GF-D8 (cell line): ENCODE data around the gene ZNF135.

ENCODE experiments used
- DNase-seq: peaks from one replicate; lab custom pipeline; 2025; lab: John Stamatoyannopoulos, UW

Gene ZNF135

GRCh38 chr19:58046856-58047255, 12.2 kb upstream of the ZNF135 start:
- DNase-seq: no peak

DNA sequence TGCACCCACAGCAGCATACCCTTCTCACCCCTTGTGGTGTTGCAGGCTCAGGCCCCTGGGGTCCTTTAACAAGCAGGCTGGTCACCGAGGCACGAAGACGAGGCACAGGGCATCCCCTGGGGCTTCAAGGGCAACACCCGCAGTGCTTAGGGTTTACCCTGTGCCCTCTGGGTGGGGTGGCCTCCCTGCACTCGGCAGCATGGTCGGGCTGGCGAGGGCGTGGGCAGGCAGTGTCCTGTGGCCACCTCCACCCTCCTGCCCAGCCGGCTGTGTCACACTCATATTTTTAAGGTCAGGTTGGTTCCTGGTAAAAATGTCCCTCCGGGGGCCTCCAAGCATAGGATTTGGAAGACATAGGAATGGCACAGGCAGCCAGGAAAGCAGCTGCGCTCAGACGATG, 11.4 kb upstream of the ZNF135 start:
- DNase-seq: no peak

DNA sequence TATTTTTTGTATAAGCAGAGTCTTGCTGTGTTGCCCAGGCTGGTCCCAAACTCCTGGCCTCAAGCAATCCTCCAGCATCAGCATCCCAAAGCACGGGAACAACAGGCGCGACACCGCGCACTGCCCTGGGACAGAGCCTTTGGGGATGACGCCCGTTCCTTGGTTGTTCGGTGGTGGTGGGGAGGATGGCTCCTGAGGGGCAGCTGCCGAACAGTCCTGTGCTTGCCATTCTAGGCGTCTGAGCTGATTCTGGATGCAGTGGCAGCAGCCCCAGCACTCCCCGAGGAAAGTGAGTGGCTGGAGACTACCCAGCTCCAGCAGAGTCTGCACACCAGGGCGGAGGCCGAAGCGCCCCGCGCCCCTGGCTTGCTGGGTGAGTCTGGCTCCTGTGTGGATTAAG, 6.8 kb upstream of the ZNF135 start:
- DNase-seq: no peak

GRCh38 chr19:58053480-58054156, 5.5 kb upstream of the ZNF135 start:
- DNase-seq: no peak

GRCh38 chr19:58054901-58055874, 3.9 kb upstream of the ZNF135 start:
- DNase-seq: no peak

- no peak for DNase-seq
Observed at GRCh38 chr19:58056261-58056660, 2.8 kb upstream of the ZNF135 start.

DNA sequence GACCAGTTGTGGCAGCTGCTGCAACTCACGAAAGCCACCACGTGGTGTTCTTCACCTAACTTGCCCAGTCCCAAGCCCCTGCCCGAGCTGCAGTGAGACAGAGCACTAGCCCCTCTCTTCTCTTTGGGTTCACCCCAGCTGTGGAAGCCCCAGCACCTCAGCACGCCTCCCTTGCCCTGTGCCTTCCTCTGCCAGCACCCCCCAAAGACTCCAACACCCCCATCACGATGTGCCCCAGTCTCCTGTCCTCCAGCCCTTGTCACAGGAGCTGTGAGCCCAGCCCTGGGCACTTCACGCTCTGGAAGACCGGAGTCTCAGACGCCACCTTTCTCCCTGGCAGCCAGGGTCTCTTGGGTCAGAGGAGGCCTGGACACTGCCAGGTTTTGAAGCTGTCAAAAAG, 2.2 kb upstream of the ZNF135 start:
- DNase-seq: no peak

DNA sequence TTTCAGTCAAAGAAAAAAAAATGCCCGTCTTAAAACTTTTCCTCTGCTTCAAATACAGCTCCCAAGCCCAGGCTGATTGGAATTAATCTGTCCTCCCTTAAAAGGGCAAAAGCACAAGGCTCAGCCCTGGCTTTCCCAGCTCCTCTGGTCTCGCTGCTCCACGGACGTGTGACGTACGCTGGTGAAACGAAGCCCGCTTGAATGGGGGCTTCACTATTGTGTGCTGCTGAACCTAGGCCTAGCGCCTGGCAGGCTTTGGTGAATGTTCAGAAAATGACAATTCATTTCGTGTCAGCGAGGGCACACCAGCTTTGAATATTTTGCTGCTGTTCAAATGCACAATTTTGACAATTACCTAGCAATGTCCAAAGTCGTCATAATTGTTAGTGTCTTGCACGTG, 615 bp upstream of the ZNF135 start:
- DNase-seq: no peak

GRCh38 chr19:58059671-58060078, 593 bp downstream of the ZNF135 start:
- DNase-seq: no peak

DNA sequence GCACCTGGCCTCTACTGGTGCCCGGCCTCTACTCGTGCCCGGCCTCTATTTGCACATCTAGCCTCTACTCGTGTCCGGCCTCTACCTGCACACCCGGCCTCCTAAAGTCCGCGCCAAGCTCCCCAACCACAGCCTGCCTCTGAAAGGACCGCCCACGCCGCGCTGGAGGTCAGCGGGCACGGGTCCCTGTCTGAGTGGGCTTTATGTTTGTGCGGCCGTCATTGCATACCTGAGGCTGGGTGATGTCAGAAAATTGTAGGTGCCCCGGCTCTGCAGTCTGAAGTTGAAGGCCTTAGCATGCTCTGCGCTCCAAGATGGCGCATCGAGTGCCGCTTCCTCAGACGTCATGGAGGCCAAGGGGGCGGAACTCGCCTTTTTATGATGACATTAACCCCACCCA, 1.1 kb downstream of the ZNF135 start:
- DNase-seq: no peak

GRCh38 chr19:58063712-58064111, 4.6 kb downstream of the ZNF135 start:
- no peak for DNase-seq

DNA sequence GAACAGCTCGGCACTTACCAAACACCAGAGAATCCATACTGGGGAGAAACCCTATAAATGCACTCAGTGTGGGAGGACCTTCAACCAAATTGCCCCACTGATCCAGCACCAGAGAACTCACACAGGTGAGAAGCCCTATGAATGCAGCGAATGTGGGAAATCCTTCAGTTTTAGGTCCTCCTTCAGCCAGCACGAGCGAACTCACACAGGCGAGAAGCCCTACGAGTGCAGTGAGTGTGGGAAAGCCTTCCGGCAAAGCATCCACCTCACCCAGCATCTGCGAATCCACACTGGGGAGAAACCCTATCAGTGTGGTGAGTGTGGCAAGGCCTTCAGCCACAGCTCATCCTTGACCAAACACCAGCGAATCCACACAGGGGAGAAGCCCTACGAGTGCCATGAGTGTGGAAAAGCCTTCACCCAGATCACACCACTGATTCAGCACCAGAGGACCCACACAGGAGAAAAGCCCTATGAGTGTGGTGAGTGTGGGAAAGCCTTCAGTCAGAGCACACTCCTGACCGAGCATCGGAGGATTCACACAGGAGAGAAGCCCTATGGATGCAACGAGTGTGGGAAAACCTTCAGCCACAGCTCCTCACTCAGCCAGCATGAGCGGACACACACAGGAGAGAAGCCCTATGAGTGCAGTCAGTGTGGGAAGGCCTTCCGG, 8.3 kb downstream of the ZNF135 start:
- DNase-seq: no peak

- no peak for DNase-seq
Observed at GRCh38 chr19:58079792-58080191, 20.7 kb downstream of the ZNF135 start.

DNA sequence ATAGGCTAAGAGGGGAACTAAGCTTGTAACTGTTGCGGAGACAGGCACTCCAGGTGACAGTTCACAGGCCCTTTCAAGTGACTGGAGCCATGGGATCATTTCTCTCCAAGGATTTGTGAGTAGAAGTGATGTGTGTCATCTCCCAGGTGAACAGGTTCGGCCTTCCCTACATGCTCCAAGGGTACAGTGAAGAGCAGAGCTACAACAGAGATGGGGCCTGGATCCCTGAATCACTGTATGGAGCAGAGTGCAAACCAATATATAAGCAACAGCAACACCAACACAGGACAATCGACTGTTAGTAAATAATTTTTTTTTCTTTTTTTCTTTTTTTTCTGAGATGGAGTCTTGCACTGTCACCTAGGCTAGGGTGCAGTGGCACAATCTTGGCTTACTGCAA, 23.9 kb downstream of the ZNF135 start:
- no peak for DNase-seq

DNA sequence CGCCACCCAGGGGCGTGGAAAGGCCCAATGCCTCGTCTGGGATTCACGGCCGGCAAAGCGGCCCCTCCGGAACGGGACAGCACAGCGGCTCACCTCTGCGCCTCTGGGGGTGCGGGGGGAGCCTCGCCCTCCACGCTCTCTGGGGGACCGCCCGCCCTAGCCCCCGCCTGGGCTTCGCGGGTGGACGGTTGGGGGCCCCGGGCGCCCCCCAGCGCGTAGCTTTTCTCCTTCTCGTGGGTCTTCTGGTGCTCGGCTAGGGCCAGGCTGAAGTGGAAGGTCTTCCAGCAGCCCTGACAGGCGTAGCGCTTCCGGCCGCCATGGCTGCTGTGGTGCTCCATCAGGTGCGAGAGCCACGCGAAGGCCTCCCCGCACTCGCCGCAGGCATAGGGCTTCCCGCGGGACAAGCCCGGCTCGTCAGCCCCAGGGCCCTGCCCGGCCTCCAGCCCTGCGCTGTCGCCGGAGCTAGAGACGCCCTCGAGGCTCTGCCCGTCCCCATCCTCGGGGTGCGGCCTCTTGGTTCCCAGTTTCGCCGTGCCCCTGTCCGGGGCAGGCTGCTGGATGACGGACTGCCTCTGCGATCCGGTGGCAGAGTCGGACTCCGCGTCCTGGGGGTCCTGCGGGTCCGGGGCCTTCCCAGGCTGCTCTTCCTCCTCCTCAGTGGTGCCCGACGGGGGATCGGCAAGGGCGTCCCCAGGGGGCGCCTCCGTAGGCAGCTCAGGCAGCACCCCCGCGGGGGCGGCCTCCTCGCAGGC, 25.7 kb downstream of the ZNF135 start:
- no peak for DNase-seq

DNA sequence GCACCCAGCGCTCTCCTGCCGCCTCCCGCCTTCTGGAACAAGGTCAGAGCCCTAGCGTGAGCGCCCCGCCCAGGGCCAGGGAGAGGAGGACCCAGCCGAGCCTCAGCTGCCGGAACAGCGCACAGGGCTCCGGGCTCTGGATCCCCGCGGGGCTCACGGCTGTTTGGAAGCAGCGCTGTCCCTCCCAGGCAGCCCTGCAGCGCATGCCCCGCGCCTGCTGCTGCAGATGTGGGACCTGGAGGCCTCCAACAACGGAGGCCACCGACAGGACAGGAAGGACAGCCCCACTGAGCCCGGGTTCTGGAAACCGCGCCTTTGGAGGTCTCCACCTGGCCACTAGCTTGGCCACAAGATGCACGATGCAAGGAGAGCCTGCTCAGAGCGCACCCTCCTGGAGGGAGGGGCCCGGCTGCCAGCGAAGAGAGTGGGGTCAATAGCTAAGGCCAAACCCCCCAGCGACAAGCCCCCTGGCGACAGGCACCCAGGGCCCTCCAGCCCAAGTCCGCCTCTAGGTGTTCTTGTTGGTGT, 26.3 kb downstream of the ZNF135 start:
- no peak for DNase-seq

GRCh38 chr19:58086825-58087710, 28.0 kb downstream of the ZNF135 start:
- DNase-seq: no peak

- no peak for DNase-seq
Observed at GRCh38 chr19:58088521-58089052, 29.5 kb downstream of the ZNF135 start.

DNA sequence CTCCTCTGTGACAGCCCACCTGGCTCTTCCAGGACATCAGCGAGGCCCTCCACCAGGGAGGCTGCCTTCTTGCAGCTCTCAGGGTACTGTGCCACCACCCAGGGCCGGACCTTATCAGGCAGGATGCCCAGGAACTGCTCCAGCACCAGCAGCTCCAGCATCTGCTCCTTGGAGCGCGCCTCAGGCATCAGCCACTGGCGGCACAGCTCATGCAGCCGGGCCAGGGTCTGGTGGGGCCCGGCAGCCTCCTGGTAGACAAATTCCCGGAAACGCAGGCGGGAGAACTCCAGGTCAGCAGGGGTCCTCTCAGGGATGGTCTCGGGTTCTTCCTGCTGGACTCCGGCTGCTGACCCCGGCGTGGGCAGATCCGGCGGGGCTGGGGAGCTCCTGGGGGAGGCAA, 30.8 kb downstream of the ZNF135 start:
- DNase-seq: no peak

GRCh38 chr19:58091251-58091995, 32.3 kb downstream of the ZNF135 start:
- no peak for DNase-seq
